Keratinocyte (primary cell): Measurements from ENCODE around the gene DCTN5. TPM values are rescaled to one million over a fixed set of nuclear protein-coding genes. Genes with fewer than 3 reads are reported as not detected.

ENCODE experiments used
- DNase-seq: peaks from one replicate; pipeline ENCODE4 v3.0.0-alpha.2; 2011; ENCODE audit warnings: low read depth, missing footprints, low spot score
- FAIRE-seq: peaks from 2 replicates; lab custom pipeline; 2011; peaks lifted over from hg19 to GRCh38; lab: Jason Lieb, UNC
- H2AFZ ChIP-seq: 2 replicates; pipeline ENCODE4 v1.6.0; 2012; ENCODE audit warnings: low read length, control low read depth, inconsistent platforms; ENCODE audit not compliant: control insufficient read depth
- H3K27ac ChIP-seq: 2 replicates; pipeline ENCODE4 v1.5.1; 2011; ENCODE audit warnings: low read length; ENCODE audit not compliant: control insufficient read depth, insufficient read depth
- H3K27me3 ChIP-seq: 3 replicates; pipeline ENCODE4 v1.6.0; 2011; ENCODE audit warnings: low read length; ENCODE audit not compliant: control insufficient read depth, insufficient read depth; ENCODE audit errors: extremely low read depth
- H3K36me3 ChIP-seq, 2 experiments: 2 replicates in 1 of 2; 3 replicates in 1 of 2; pipeline ENCODE4 v1.5.1; 2011; ENCODE audit warnings: low read length in 2 of 2, mild to moderate bottlenecking in 1 of 2; ENCODE audit not compliant: control insufficient read depth in 2 of 2, insufficient read depth in 2 of 2; ENCODE audit errors: extremely low read depth in 1 of 2
- H3K4me1 ChIP-seq: 3 replicates; pipeline ENCODE4 v1.5.1; 2011; ENCODE audit warnings: low read length; ENCODE audit not compliant: control insufficient read depth, insufficient read depth; ENCODE audit errors: extremely low read depth
- H3K4me2 ChIP-seq: 3 replicates; pipeline ENCODE4 v1.6.0; 2011; ENCODE audit warnings: low read depth, low read length; ENCODE audit not compliant: control insufficient read depth, insufficient read depth; ENCODE audit errors: extremely low read depth
- H3K4me3 ChIP-seq, 3 experiments: fragments of 200-600 bp in 1 of 3; sonication (generic) in 1 of 3; 2 replicates in 2 of 3; 3 replicates in 1 of 3; pipeline ENCODE4 v1.5.1; 2011 to 2016; ENCODE audit warnings: low read length in 3 of 3, mild to moderate bottlenecking in 3 of 3, control low read depth in 2 of 3, inconsistent platforms in 1 of 3, low read depth in 1 of 3, mixed read lengths in 1 of 3, mixed run types in 1 of 3, moderate library complexity in 1 of 3; ENCODE audit not compliant: control insufficient read depth in 2 of 3, insufficient read depth in 2 of 3; ENCODE audit errors: extremely low read depth in 1 of 3
- H3K79me2 ChIP-seq: 2 replicates; pipeline ENCODE4 v1.6.0; 2012; ENCODE audit warnings: low read length; ENCODE audit not compliant: control insufficient read depth, insufficient read depth
- H3K9ac ChIP-seq: 3 replicates; pipeline ENCODE4 v1.6.0; 2011; ENCODE audit warnings: low read length; ENCODE audit not compliant: control insufficient read depth, insufficient read depth; ENCODE audit errors: extremely low read depth
- H3K9me1 ChIP-seq: 3 replicates; pipeline ENCODE4 v1.6.0; 2011; ENCODE audit warnings: low read length; ENCODE audit not compliant: control insufficient read depth, insufficient read depth; ENCODE audit errors: extremely low read depth
- H3K9me3 ChIP-seq: 2 replicates; pipeline ENCODE4 v1.5.1; 2012; ENCODE audit warnings: low read depth, low read length; ENCODE audit not compliant: control insufficient read depth
- H4K20me1 ChIP-seq: 3 replicates; pipeline ENCODE4 v1.6.0; 2011; ENCODE audit warnings: low read length; ENCODE audit not compliant: control insufficient read depth, insufficient read depth; ENCODE audit errors: extremely low read depth
- CTCF ChIP-seq, 3 experiments: IDR thresholded peaks in 1 of 3; conservative IDR thresholded peaks in 1 of 3; optimal IDR thresholded peaks in 1 of 3; 2 replicates in 2 of 3; 3 replicates in 1 of 3; pipeline versions ENCODE3 to v1.5.1; 2011; ENCODE audit warnings: low read length in 3 of 3, mild to moderate bottlenecking in 3 of 3, moderate library complexity in 2 of 3, control low read depth in 1 of 3, inconsistent platforms in 1 of 3; ENCODE audit not compliant: insufficient read depth in 2 of 3; ENCODE audit errors: extremely low read depth in 1 of 3
- EZH2 ChIP-seq: IDR thresholded peaks from one replicate; pipeline ENCODE4 v1.6.1; 2012; ENCODE audit warnings: inconsistent platforms, mild to moderate bottlenecking, low read length, moderate library complexity
- dilution Hi-C: fragments of 300-500 bp; cut with MboI; formaldehyde crosslinking; loops from one replicate; pipeline ENCODE4 v1.7.0; 2020; ENCODE audit warnings: low sequenced_read_pairs; ENCODE audit not compliant: extremely low pct_ligation_motif_present
- polyA minus RNA-seq, 3 experiments: library from RNA; depleted of rRNA, polyadenylated mRNA; stranded (reverse); fragments of >200 nt; gene quantifications; 1 replicate in 1 of 3; 2 replicates in 1 of 3; 3 replicates in 1 of 3; pipeline ENCODE4 v1.2.3, GENCODE V29; 2011
- polyA plus RNA-seq, 5 experiments: library from polyadenylated mRNA; depleted of rRNA in 3 of 5; stranded (reverse) in 3 of 5; stranded (forward) in 1 of 5; unstranded in 1 of 5; fragments of >200 nt; gene quantifications; 1 replicate in 1 of 5; 2 replicates in 3 of 5; 3 replicates in 1 of 5; pipeline versions ENCODE4 v1.2.1 to v1.2.3, GENCODE V29; 2011 to 2012; ENCODE audit warnings: missing spikeins in 2 of 5, low read depth in 1 of 5, low replicate concordance in 1 of 5

The DCTN5 gene
- polyA plus RNA-seq: 78.7 to 107 TPM (median 105 TPM) in 3 replicates
- 20.2 TPM for polyA plus RNA-seq (2011; ENCODE audit: low read depth)
- 67.2 and 95.9 TPM in 2 replicates for polyA plus RNA-seq (2011; cell fraction: cytosol; rRNA removed)
- polyA plus RNA-seq (2011; cell fraction: nucleus; rRNA removed): 64.9 and 84.5 TPM in 2 replicates
- 53.0 and 57.8 TPM in 2 replicates for polyA plus RNA-seq (2012; ENCODE audit: low replicate concordance)
- 55.9 to 151 TPM (median 103 TPM) in 3 replicates for polyA minus RNA-seq
- 22.4 TPM for polyA minus RNA-seq (2011; cell fraction: cytosol; rRNA and poly(A)+ RNA removed)
- polyA minus RNA-seq (2011; cell fraction: nucleus; rRNA and poly(A)+ RNA removed): 35.0 and 83.4 TPM in 2 replicates

GRCh38 chr16:23640931-23641765 lies at the start of gene DCTN5, which contains the start of gene PALB2:
Gene DCTN5, plus strand, starts transcription at chr16:23641466. Its CDS starts 77 bp downstream, at chr16:23641543.
Gene PALB2, minus strand, starts transcription at chr16:23641310. Its CDS starts 153 bp downstream, at chr16:23641157.
- H3K27ac ChIP-seq: peak within 1 kb of the TSS; percentile 90
- no peaks in the 10 kb centered on the region for H3K9me3 ChIP-seq
- DNase-seq: peak; percentile 54
- no peaks in the 10 kb centered on the region for H3K27me3 ChIP-seq
- no peaks in the 10 kb centered on the region for H4K20me1 ChIP-seq
- dilution Hi-C loops: no loop called here
- peaks cover 13% of the 10 kb centered on the region for H3K4me1 ChIP-seq
- H3K79me2 ChIP-seq: peaks cover 57% of the 10 kb centered on the region
- FAIRE-seq: no peak
- H3K4me3 ChIP-seq: peak within 1 kb of the TSS; percentile 89 to 99 (median 99)
- peaks cover 2% of the 10 kb centered on the region for H3K9me1 ChIP-seq
- H3K36me3 ChIP-seq: peaks cover 3 to 8% of the 10 kb centered on the region in 2 experiments
- TF ChIP-seq EZH2: no peak
- TF ChIP-seq CTCF (optimal IDR thresholded peaks at IDR 0.05 in 1 of 3, IDR thresholded peaks at IDR 0.05 in 1 of 3, conservative IDR thresholded peaks at IDR 0.05 in 1 of 3; ENCODE audit: extremely low read depth in 1 of 3, insufficient read depth in 2 of 3, low read length in 3 of 3): no peak
- peak within 1 kb of the TSS; percentile 99 for H2AFZ ChIP-seq
- H3K4me2 ChIP-seq: peak within 1 kb of the TSS; percentile 85
- peak within 1 kb of the TSS; percentile 98 for H3K9ac ChIP-seq

GRCh38 chr16:23594186-23594585 lies 47.1 kb upstream of the DCTN5 start:
- H3K36me3 ChIP-seq: peaks cover 21 to 36% of the 10 kb centered on the region in 2 experiments
- TF ChIP-seq CTCF (optimal IDR thresholded peaks at IDR 0.05 in 1 of 3, IDR thresholded peaks at IDR 0.05 in 1 of 3, conservative IDR thresholded peaks at IDR 0.05 in 1 of 3; ENCODE audit: extremely low read depth in 1 of 3, insufficient read depth in 2 of 3, low read length in 3 of 3): no peak
- TF ChIP-seq EZH2: no peak
- peaks cover 5% of the 10 kb centered on the region for H4K20me1 ChIP-seq
- no peak overlapping the region for H2AFZ ChIP-seq
- no peak overlapping the region for H3K4me3 ChIP-seq
- FAIRE-seq (no peak), DNase-seq (no peak)
- no peaks in the 10 kb centered on the region for H3K27me3 ChIP-seq
- no peak overlapping the region for H3K9ac ChIP-seq
- H3K4me1 ChIP-seq: peaks cover 7% of the 10 kb centered on the region
- dilution Hi-C loops: no loop called here
- H3K9me1 ChIP-seq: no peaks in the 10 kb centered on the region
- H3K79me2 ChIP-seq: peaks cover 66% of the 10 kb centered on the region
- H3K4me2 ChIP-seq: no peak overlapping the region
- no peaks in the 10 kb centered on the region for H3K9me3 ChIP-seq
- H3K27ac ChIP-seq: no peak overlapping the region
